GM19099 (cell line): Measurements from ENCODE around the gene ACOXL.

Experiments
- POLR2A ChIP-seq: IDR thresholded peaks from 3 replicates; pipeline ENCODE4 v1.6.1; 2011; ENCODE audit warnings: low read depth; ENCODE audit not compliant: insufficient read length; ENCODE audit errors: extremely low read depth

Gene ACOXL

GRCh38 chr2:111057045-111057444, 324.7 kb downstream of the ACOXL start:
- TF ChIP-seq POLR2A, result no peak

- TF ChIP-seq POLR2A, result no peak
These were observed 325.3 kb downstream of the ACOXL start for GRCh38 chr2:111057721-111058120.

- no peak for TF ChIP-seq POLR2A
These were observed 325.9 kb downstream of the ACOXL start for GRCh38 chr2:111058264-111058663.

GRCh38 chr2:111061191-111061590, 328.8 kb downstream of the ACOXL start:
- no peak for TF ChIP-seq POLR2A

- no peak for TF ChIP-seq POLR2A
These were observed 330.0 kb downstream of the ACOXL start for GRCh38 chr2:111062417-111062816.

GRCh38 chr2:111066062-111066593, 333.8 kb downstream of the ACOXL start:
- TF ChIP-seq POLR2A, result no peak

GRCh38 chr2:111068435-111069058, 336.2 kb downstream of the ACOXL start:
- TF ChIP-seq POLR2A, result no peak

- no peak for TF ChIP-seq POLR2A
These were observed 337.3 kb downstream of the ACOXL start for GRCh38 chr2:111069722-111070121.

GRCh38 chr2:111071600-111072171, 339.3 kb downstream of the ACOXL start:
- no peak for TF ChIP-seq POLR2A

GRCh38 chr2:111072220-111072871, 340.0 kb downstream of the ACOXL start:
- no peak for TF ChIP-seq POLR2A

GRCh38 chr2:111091811-111092211, 359.4 kb downstream of the ACOXL start:
- no peak for TF ChIP-seq POLR2A

GRCh38 chr2:111094691-111095090, 362.3 kb downstream of the ACOXL start:
- TF ChIP-seq POLR2A, result no peak

GRCh38 chr2:111095434-111095833, 363.1 kb downstream of the ACOXL start:
- TF ChIP-seq POLR2A, result no peak

GRCh38 chr2:111099402-111099801, 367.0 kb downstream of the ACOXL start:
- TF ChIP-seq POLR2A, result no peak

- no peak for TF ChIP-seq POLR2A
These were observed 367.9 kb downstream of the ACOXL start for GRCh38 chr2:111100087-111100764.
